Kidney epithelial cell (primary cell): ENCODE data around the gene TFAP2E. TPM values are rescaled to one million over a fixed set of nuclear protein-coding genes. Genes with fewer than 3 reads are reported as not detected.
"Not testable (repeated sequence)": the region's sequence is repeated elsewhere in the genome, so short reads cannot be mapped to it uniquely, and the experiment has no call there.

ENCODE experiments used
- DNase-seq: peaks from one replicate; pipeline ENCODE4 v3.0.0-alpha.2; 2010; ENCODE audit warnings: low read depth
- H3K27me3 ChIP-seq: 2 replicates; pipeline ENCODE4 v1.6.0; 2011; ENCODE audit warnings: low read length; ENCODE audit not compliant: control insufficient read depth, insufficient read depth
- H3K36me3 ChIP-seq: 2 replicates; pipeline ENCODE4 v1.5.1; 2011; ENCODE audit warnings: low read length; ENCODE audit not compliant: control insufficient read depth, insufficient read depth
- H3K4me3 ChIP-seq: 2 replicates; pipeline ENCODE4 v1.5.1; 2011; ENCODE audit warnings: low read depth, mild to moderate bottlenecking, control low read depth, low read length
- total RNA-seq: library from RNA; depleted of rRNA; stranded (reverse); fragments of >200 nt; gene quantifications from 2 replicates; pipeline ENCODE4 v1.2.3, GENCODE V29; 2015
- TF ChIP-seq, protein P1 (sequence below): IDR thresholded peaks from 2 replicates; pipeline ENCODE4 v1.5.1; 2011; ENCODE audit warnings: mild to moderate bottlenecking, moderate library complexity, low read length, control low read depth, inconsistent platforms; ENCODE audit not compliant: insufficient read depth, poor library complexity, severe bottlenecking

The TFAP2E gene
- total RNA-seq, 1 donor from 2014 or later = 0.67 TPM

DNA sequence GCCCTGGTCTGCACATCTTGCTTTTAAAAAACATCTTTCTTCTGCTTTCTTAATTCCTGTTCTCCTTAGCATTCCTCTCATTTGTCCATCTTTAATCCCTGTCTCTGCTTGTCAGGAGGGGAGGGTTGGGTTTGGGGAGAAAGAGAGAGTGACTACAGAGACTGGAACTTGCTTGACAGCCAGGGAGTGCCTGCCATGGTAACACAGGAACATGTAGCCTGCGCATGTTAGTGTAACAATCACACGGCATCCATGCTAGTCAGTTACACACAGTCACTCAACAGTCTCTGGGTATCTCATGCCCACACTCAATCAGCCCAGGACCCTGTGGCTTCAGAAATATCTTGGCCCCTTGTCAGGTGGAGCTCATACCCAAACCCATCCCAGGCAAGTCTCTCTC is 818 bp upstream of the TFAP2E start:
- no peaks in the 10 kb centered on the region for H3K36me3 ChIP-seq
- peaks cover 55% of the 10 kb centered on the region for H3K27me3 ChIP-seq
- DNase-seq = no peak
- TF ChIP-seq, protein P1, sequence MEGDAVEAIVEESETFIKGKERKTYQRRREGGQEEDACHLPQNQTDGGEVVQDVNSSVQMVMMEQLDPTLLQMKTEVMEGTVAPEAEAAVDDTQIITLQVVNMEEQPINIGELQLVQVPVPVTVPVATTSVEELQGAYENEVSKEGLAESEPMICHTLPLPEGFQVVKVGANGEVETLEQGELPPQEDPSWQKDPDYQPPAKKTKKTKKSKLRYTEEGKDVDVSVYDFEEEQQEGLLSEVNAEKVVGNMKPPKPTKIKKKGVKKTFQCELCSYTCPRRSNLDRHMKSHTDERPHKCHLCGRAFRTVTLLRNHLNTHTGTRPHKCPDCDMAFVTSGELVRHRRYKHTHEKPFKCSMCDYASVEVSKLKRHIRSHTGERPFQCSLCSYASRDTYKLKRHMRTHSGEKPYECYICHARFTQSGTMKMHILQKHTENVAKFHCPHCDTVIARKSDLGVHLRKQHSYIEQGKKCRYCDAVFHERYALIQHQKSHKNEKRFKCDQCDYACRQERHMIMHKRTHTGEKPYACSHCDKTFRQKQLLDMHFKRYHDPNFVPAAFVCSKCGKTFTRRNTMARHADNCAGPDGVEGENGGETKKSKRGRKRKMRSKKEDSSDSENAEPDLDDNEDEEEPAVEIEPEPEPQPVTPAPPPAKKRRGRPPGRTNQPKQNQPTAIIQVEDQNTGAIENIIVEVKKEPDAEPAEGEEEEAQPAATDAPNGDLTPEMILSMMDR = no peak
- no peak overlapping the region for H3K4me3 ChIP-seq

DNA sequence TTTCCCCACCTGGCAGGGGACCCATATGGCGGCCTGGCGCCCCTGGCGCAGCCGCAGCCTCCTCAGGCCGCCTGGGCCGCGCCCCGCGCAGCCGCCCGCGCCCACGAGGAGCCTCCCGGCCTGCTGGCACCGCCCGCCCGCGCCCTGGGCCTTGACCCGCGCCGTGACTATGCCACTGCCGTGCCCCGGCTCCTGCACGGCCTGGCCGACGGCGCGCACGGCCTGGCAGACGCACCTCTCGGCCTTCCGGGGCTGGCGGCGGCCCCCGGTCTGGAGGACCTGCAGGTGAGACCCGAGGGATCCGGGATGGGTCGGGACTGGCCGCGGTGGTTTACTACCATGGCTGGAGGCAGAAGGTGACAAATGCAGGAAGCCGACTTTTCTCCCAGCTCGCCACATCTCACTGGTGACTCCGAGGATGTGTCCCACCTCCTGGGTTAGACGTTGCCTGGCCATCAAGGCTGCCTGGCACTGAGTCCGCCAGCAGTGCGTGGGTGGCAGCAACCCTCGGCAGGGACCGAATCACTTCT is 1.1 kb downstream of the TFAP2E start:
- no peaks in the 10 kb centered on the region for H3K36me3 ChIP-seq
- no peak overlapping the region for H3K4me3 ChIP-seq
- peaks cover 60% of the 10 kb centered on the region for H3K27me3 ChIP-seq
- TF ChIP-seq, protein P1 = no peak
- DNase-seq = no peak

DNA sequence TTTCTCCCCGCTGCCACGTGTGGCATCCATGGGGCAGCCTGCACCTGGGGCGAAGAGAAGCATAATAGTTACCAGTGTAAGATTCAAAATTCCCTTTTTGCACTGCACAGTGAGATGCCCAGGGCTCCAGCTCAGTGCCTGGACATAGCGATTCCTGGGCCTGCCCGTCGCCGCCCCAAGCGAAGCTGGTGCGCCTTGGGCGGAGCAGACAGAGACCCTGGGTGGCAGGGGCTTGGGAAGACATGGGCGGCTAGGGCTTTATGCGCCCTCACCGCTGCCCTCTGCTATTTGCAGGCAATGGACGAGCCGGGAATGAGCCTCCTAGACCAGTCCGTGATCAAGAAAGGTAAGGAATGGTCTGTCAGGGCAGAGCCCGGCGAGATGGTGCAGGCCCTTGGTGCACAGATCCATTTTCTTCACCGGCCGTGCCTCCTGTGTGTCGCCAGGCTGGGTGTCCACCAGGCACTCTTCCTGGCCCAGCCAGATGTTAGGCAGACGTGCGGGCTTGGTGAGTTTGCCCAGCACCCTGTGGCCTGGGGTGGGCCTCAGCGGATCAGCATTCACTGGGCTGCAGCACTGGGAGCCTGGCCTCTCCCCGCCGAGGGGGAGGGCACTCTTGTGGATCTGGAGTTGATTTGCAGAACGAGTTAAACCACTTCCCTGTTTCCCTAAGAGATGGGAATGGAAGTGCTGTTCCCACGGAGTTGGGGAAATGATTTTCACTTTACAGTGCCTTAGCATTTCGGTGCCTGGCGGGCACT is 1.7 kb downstream of the TFAP2E start:
- TF ChIP-seq, protein P1 = no peak
- Histone ChIP-seq H3K36me3 (no peaks in the 10 kb centered on the region), H3K27me3 (peaks cover 60% of the 10 kb centered on the region), H3K4me3 (no peak overlapping the region)
- no peak for DNase-seq

GRCh38 chr1:35575416-35575958 is 2.4 kb downstream of the TFAP2E start:
- TF ChIP-seq, protein P1 = no peak
- DNase-seq = no peak
- no peak overlapping the region for H3K4me3 ChIP-seq
- H3K36me3 ChIP-seq = no peaks in the 10 kb centered on the region
- peaks cover 60% of the 10 kb centered on the region for H3K27me3 ChIP-seq

- TF ChIP-seq, protein P1 = no peak
- peaks cover 57% of the 10 kb centered on the region for H3K27me3 ChIP-seq
Measured at GRCh38 chr1:35576061-35576765, 3.1 kb downstream of the TFAP2E start.

GRCh38 chr1:35576766-35577070 is 3.6 kb downstream of the TFAP2E start:
- H3K27me3 ChIP-seq = peaks cover 53% of the 10 kb centered on the region
- DNase-seq, H3K4me3 ChIP-seq: not testable (repeated sequence)

More at GRCh38 chr1:35576061-35576765, 3.1 kb downstream of the TFAP2E start:
- Histone ChIP-seq H3K4me3 (no peak overlapping the region), H3K36me3 (no peaks in the 10 kb centered on the region)
- DNase-seq = no peak

More at GRCh38 chr1:35576766-35577070, 3.6 kb downstream of the TFAP2E start:
- not testable (repeated sequence) for H3K36me3 ChIP-seq
